IMR-90 (cell line): ENCODE measurements around the gene IRF4.

Source experiments
- FOS ChIP-seq: fragments of 150-350 bp; IDR thresholded peaks from 2 replicates; pipeline ENCODE4 v1.6.1; 2016; ENCODE audit warnings: low read depth, low read length
- MAFK ChIP-seq: IDR thresholded peaks from 2 replicates; pipeline ENCODE4 v1.6.1; 2012; ENCODE audit warnings: low read depth, low read length, improper control_type of control experiment
- MXI1 ChIP-seq: IDR thresholded peaks from 2 replicates; pipeline ENCODE4 v1.6.1; 2012; ENCODE audit warnings: low read depth, mild to moderate bottlenecking, low read length, moderate library complexity, borderline replicate concordance
- NFE2L2 ChIP-seq: fragments of 150-350 bp; IDR thresholded peaks from 2 replicates; pipeline ENCODE4 v1.6.1; 2016; ENCODE audit warnings: low read depth, mild to moderate bottlenecking, low read length
- POLR2A ChIP-seq: IDR thresholded peaks from 2 replicates; pipeline ENCODE4 v1.6.1; 2012; ENCODE audit warnings: mild to moderate bottlenecking, low read depth, low read length
- RAD21 ChIP-seq: IDR thresholded peaks from 2 replicates; pipeline ENCODE4 v1.6.1; 2012; ENCODE audit warnings: low read length, improper control_type of control experiment
- RFX5 ChIP-seq: IDR thresholded peaks from 2 replicates; pipeline ENCODE4 v1.8.0; 2012; ENCODE audit warnings: low read depth, mild to moderate bottlenecking, low read length, moderate library complexity
- SMC3 ChIP-seq: fragments of 150-350 bp; IDR thresholded peaks from 2 replicates; pipeline ENCODE4 v1.6.1; 2016; ENCODE audit warnings: low read depth, mild to moderate bottlenecking, antibody characterized with exemption, low read length, moderate library complexity
- TF ChIP-seq, protein P1 (sequence below): fragments of 150-350 bp; IDR thresholded peaks from 2 replicates; pipeline ENCODE4 v1.6.1; 2017; ENCODE audit warnings: mild to moderate bottlenecking, antibody characterized with exemption, low read length, low read depth
- TF ChIP-seq, protein P2 (sequence below): conservative IDR thresholded peaks from 2 replicates; pipeline ENCODE4 v1.5.1; 2012; ENCODE audit warnings: mild to moderate bottlenecking, low read depth, low read length, improper control_type of control experiment
- TF ChIP-seq, protein P3 (sequence below): fragments of 150-350 bp; IDR thresholded peaks from 2 replicates; pipeline ENCODE4 v1.6.1; 2016; ENCODE audit warnings: low read depth, mild to moderate bottlenecking, low read length, moderate library complexity, borderline replicate concordance

DNA sequence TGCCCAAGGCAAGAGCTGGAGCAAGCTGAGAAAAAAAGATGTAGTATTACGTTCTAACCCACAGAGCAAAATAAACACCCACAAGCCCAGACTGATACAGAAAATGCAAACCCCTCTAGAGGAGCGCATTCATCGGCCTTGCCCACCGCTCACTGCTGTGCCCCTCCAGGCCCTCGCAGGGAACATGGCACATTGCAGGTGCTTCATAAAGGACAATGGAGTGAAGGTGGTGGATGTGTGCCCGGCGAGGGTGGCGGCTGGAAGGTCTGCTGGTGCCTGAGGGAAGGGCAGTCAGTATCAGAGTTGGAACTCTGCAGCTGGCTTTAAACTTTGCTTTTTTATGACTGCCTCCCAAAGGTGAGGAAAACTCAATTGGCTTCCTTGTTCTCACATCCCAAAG is 18.5 kb upstream of the IRF4 start:
- TF ChIP-seq, protein P1, sequence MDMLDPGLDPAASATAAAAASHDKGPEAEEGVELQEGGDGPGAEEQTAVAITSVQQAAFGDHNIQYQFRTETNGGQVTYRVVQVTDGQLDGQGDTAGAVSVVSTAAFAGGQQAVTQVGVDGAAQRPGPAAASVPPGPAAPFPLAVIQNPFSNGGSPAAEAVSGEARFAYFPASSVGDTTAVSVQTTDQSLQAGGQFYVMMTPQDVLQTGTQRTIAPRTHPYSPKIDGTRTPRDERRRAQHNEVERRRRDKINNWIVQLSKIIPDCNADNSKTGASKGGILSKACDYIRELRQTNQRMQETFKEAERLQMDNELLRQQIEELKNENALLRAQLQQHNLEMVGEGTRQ, result no peak
- TF ChIP-seq NFE2L2, result no peak
- TF ChIP-seq POLR2A, result no peak
- TF ChIP-seq, protein P2, sequence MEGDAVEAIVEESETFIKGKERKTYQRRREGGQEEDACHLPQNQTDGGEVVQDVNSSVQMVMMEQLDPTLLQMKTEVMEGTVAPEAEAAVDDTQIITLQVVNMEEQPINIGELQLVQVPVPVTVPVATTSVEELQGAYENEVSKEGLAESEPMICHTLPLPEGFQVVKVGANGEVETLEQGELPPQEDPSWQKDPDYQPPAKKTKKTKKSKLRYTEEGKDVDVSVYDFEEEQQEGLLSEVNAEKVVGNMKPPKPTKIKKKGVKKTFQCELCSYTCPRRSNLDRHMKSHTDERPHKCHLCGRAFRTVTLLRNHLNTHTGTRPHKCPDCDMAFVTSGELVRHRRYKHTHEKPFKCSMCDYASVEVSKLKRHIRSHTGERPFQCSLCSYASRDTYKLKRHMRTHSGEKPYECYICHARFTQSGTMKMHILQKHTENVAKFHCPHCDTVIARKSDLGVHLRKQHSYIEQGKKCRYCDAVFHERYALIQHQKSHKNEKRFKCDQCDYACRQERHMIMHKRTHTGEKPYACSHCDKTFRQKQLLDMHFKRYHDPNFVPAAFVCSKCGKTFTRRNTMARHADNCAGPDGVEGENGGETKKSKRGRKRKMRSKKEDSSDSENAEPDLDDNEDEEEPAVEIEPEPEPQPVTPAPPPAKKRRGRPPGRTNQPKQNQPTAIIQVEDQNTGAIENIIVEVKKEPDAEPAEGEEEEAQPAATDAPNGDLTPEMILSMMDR, result no peak
- no peak for TF ChIP-seq MAFK
- TF ChIP-seq SMC3, result no peak
- TF ChIP-seq MXI1, result no peak
- TF ChIP-seq RAD21, result no peak
- TF ChIP-seq FOS, result no peak
- TF ChIP-seq RFX5, result no peak
- TF ChIP-seq, protein P3, sequence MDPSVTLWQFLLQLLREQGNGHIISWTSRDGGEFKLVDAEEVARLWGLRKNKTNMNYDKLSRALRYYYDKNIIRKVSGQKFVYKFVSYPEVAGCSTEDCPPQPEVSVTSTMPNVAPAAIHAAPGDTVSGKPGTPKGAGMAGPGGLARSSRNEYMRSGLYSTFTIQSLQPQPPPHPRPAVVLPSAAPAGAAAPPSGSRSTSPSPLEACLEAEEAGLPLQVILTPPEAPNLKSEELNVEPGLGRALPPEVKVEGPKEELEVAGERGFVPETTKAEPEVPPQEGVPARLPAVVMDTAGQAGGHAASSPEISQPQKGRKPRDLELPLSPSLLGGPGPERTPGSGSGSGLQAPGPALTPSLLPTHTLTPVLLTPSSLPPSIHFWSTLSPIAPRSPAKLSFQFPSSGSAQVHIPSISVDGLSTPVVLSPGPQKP, result no peak
